IPS-NIHi11 (cell line): ENCODE data around the gene IL15.
"Not testable (repeated sequence)": the region's sequence is repeated elsewhere in the genome, so short reads cannot be mapped to it uniquely, and the experiment has no call there.

Source experiments
- DNase-seq: peaks from one replicate; pipeline ENCODE4 v3.0.0; 2012; ENCODE audit warnings: mixed read lengths, low spot score

IL15 gene, protein sequence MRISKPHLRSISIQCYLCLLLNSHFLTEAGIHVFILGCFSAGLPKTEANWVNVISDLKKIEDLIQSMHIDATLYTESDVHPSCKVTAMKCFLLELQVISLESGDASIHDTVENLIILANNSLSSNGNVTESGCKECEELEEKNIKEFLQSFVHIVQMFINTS

DNA sequence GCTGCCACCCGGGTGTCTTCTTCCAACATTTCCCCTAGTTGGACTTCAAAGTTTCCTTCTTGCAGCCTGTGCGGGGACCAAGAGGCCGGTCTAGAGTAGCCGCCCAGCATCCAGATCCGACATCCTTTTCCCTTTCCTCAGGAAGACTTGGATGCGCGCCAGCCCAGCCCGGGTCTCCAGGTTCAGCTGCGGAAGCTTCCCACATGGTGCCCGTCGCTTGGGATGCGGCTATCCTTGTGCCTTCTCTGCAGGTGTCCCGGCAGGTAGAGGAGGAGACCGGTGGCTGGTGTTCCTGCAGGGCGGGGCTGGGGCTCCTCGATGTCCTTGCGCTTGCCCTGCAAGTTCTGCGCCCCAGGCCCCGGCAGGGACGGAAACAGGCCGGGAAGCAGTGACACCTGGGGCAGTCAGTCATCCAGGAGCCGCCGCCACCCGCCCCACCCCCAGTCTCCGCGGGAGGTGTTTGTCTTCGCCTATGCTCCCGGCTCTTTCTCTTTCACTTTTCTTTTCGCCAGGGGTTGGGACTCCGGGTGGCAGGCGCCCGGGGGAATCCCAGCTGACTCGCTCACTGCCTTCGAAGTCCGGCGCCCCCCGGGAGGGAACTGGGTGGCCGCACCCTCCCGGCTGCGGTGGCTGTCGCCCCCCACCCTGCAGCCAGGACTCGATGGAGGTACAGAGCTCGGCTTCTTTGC lies at the start of gene IL15:
TSS of gene IL15 (plus strand) at position 502 of the 689 bp plus-strand sequence. CDS start 82,882 bp downstream, outside the sequence.
- DNase-seq, result peak; percentile 71

DNA sequence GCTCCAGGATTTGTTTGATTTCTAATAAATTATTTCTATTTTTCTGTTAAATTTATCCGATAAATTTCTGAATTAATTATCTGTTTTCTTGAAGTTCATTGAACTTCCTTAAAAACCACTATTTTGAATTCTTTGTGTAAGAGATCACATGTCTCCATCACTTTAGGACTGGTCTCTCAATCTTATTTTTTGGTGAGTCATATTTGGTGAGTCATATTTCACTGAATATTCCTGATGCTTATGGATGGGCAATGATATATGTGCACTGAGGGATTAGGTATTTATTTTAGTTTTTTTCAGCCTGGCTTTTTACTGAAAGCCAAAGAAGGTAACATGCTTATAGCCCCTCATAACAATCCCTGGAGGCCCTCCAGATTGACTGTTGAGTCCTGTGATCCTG lies 48.5 kb upstream of the IL15 start:
- DNase-seq, result no peak

DNA sequence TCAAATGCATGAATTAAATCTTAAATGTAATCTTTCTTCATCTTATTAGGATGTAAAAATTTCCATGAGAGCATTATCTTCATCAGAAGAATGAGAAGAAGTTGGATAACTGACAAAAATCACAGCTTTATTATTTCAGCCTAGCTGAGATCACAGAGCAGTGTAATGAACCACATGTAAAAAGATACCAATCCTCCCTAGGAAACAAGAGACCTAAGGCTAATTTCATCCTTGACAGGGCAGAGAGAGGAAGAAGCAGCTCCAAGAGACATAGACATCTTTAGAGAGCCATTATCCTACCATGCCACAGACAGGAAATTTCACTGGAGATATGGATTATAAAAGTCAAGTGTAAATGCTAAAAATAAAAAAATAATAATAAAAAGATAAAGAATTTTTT lies 40.9 kb upstream of the IL15 start:
- no peak for DNase-seq

DNA sequence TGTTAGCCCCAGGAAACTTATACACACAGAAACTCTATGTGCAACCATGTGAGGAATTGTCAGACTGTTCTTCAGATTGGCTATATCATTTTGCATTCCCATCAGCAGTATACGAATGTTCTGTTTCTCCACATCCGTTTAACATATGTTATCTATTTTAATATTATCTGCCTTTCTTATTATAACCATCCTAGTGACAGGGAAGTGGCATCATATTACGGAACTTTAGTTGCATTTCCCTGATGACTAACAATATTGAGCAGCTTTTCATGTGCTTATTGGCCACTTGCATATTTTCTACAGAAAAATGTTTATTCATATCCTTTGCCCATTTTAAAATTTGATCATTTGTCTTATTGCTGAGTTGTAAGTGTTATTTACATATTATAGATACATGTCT lies 36.5 kb upstream of the IL15 start:
- no peak for DNase-seq

DNA sequence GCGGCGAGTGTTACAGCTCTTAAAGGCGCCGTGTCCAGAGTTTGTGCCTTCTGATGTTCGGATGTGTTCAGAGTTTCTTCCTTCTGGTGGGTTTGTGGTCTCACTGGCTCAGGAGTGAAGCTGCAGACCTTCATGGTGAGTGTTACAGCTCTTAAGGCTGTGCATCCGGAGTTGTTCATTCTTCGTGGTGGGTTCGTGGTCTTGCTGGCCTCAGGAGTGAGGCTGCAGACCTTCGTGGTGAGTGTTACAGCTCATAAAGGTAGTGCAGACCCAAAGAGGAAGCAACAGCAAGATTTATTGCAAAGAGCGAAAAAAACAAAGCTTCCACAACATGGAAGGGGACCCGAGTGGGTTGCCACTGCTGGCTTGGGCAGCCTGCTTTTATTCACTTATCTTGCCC lies 31.7 kb upstream of the IL15 start:
- DNase-seq, result not testable (repeated sequence)

DNA sequence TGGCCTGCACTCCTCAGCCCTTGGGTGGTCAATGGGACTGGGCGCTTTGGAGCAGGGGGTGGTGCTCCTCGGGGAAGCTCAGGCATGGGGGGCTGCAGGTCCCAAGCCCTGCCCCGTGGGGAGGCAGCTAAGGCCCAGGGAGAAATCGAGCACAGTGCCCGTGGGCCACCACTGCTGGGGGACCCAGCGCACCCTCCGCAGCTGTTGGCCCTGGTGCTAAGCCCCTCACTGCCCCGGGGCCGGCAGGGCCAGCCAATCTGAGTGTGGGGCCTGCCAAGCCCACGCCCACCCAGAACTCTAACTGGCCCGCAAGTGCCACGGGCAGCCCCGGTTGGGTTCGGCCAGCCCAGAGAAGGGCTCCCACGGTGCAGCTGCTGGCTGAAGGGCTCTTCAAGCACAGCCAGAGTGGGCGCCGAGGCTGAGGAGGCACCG lies 30.9 kb upstream of the IL15 start:
- DNase-seq, result no peak

DNA sequence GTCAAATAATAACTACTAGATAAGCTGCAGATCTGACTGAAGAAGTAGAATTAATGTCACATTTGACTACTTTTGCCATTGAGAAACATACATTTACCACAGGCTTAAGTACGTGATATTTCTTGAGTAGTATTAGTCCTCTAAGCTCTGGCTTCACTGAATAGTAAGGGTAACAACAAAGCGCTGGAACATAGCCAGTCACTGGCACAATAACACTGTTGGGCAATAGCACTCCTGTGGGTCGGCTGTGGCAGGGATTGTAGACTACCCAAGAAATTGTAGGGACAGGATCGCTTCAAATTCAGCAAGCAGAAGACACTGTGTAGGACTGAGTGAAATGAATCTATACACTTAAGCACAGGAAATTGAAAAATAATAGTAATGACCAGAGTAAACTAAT lies 27.1 kb upstream of the IL15 start:
- DNase-seq, result no peak

DNA sequence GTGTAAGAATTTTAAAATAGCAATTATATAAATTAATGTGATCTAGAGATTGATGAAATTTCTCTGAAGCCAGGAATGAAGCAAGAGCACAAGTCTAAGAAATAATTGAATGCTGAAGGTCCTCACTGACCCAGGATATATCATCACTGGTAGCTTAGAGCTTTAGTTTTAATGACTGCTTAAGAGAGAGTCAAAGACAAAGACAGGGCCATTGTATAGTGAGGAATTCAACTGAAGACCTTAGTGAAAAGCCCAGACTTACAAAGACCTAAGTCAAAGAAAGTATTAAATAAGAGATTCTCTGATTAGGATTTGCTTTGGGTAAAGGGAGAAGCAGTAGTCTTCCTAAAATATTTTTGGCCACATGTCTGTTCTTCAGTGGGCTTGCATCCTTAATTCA lies 26.0 kb upstream of the IL15 start:
- no peak for DNase-seq

DNA sequence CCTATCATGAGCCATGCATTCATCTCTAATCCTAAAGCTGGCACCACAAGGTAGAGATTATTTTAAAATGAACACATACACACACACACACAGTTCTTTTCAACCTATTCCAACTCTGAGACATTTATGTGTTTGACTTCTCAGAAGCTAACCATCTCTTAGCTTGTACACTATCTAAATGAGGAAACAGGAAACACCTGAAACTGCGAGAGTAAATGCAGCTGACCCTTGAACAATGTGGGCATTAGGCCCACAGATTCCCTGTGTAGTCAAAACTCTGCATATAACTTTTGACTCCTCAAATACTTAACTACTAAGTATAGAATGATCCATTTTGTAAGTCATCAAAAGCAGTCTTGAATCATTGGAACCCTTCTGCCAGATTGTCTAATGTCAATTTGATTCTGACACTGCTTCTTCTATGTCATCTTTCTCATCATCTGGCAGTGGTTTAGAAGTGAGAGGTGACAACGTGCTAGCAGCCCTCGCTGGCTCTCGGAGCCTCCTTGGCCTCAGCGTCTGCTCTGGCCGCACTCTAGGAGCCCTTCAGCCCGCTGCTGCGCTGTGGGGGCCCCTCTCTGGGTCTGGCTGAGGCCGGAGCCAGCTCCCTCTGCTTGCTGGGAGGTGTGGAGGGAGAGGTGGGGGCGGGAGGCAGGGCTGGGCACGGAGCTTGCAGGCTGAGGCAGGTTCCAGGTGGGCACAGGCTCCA lies 21.4 kb upstream of the IL15 start:
- DNase-seq, result no peak

DNA sequence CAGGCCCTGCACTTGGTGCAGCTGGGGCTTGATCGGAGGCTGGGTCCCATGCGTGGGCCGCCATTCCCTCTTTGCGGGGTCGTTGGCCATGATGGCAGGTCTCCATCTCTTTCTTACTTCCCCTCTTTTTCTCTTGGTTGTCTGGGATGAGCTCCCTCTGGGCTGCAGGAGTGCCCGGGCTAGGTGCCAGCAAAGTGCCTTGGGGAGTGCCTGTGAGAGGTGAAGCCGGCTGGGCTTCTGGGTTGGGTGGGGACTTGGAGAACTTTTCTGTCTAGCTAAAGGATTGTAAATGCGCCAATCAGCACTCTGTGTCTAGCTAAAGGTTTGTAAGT lies 20.8 kb upstream of the IL15 start:
- not testable (repeated sequence) for DNase-seq

DNA sequence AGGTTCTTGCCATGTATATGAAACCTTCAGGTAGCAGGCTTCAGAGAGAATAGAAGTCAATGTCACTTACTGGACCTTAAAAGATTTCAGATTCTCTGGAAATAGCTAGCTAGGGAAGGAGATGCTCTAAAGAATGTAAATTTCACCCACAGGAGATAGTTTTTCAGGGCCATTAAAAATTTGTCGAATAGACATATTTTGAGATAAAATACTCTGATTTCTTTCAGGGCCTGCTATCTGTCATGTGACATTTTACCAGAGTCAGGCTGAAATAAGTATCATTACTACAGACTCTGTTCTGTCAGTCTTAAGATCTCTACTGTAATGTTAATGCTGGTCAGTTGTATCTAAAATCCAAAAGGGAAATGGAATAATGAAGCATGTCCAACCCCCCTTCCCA lies 15.7 kb upstream of the IL15 start:
- DNase-seq, result no peak

DNA sequence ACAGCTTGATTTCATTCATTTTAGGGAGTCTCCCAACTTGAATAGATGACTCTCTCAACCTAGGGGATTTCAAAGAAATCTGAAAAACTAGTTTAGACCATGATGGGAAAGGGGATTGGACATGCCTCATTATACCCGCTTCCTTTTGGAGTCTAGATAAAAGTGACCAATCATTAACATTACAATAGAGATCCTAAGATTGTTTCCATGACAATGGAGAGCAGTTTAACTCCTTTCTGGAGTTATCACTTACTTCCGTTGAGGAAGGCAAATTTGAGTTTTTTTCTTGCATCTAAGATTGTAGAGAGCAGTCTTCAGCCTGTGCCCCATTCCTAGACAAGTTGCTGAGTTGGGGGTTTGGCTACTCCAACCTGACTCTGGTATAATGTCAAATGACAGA lies 11.4 kb upstream of the IL15 start:
- no peak for DNase-seq

DNA sequence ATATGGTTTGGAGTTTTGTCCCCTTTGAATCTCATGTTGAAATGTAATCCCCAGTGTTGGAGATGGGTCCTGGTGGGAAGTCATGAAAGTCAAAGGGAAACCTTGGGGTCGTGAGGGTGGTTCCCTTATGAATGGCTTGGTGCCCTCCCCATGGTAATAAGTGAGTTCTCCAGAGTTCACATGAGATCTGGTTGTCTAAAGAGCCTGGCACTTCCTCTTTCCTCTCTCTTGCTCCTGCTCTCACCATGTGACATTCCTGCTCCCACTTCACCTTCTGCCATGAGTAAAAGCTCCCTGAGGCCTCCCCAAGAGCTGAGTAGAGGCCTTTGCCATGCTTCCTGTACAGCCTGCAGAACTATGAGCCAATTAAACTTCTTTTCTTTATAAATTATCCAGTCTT lies 5.5 kb upstream of the IL15 start:
- DNase-seq, result no peak

DNA sequence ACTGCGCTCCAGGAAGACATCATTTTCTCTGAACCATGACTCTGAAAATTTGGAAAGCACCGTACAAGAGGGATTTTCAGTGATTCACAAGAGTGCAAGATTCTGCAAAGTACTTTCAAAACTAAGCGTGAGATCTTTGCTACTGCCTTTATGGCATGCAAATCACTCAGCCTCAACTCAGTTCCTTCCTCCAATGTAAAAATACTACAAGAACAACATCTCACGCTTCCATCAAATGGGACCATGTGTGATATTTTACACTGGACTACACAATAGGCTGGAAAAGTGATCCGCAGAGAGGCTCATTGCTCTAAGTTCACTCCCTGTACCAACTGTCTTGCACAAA lies 674 bp upstream of the IL15 start:
- DNase-seq, result no peak

DNA sequence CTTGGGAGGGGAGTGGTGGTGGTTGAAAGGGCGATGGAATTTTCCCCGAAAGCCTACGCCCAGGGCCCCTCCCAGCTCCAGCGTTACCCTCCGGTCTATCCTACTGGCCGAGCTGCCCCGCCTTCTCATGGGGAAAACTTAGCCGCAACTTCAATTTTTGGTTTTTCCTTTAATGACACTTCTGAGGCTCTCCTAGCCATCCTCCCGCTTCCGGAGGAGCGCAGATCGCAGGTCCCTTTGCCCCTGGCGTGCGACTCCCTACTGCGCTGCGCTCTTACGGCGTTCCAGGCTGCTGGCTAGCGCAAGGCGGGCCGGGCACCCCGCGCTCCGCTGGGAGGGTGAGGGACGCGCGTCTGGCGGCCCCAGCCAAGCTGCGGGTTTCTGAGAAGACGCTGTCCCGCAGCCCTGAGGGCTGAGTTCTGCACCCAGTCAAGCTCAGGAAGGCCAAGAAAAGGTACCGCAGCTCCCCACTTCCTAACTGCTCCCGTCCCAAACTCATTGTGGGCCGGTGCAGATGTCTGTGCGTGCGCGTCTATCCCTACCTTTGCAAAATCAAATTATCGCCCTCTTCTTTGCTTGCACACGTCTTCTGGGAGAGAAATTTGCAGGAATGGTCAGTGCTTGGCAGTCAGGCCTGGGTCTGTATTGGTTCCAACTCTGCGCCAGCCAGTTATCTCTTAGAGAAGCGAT lies 533 bp downstream of the IL15 start:
- peak; percentile 69 for DNase-seq

DNA sequence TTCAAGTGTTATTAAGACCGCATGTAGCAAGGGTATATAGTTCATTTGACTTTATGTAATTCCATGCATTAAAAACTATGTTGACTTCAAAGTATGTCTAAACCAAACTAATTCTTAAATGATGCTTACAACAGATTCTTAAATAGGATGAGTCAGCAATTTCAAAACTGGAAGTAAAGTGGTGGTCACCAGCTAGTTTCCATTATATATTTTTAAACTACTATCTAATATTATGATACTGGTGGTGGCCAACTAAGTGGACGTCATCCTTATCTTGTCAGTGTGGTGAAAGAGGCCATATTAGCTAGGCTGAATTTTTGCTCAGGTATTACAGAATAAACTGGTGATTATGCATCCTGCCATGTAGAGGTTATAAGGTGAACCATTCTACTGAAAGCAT lies 1.2 kb downstream of the IL15 start:
- no peak for DNase-seq

DNA sequence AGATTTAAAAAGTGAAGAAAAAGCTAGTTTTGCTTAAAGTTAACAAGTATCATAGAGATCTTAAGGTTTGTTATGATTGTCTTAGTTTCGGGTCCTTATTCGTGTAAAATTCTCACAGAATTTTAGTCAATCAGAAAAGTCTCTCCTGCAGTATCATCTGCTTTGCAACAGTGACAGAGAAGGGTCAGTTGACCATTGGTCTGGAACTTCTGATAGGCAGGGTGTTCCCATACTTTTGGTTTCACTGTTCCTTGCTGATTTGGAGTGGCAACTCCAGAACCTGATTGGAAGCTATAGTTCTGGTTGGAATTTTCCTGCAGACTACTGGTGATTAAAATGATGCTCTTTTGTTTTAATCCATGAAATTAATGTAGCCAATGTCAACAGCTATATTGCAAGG lies 1.8 kb downstream of the IL15 start:
- DNase-seq, result no peak

DNA sequence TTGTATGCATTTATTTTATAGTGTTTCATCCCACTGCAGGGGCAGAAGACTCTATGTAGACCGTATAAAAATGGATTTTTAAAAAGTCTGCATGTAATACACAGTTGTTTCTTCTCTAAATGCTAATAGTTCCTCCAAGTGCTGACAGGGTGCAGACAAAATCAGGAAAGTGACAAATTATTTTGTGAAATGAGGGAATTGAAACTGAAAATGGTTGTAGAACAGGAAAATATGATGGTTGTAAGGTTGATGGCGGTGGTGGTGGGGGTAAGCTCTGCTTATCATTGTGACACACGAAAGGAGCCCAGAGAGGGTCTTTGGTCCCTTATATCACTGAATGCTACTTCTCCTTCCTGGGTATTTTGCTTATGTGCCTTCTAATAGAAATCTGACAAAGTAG lies 4.3 kb downstream of the IL15 start:
- DNase-seq, result no peak

DNA sequence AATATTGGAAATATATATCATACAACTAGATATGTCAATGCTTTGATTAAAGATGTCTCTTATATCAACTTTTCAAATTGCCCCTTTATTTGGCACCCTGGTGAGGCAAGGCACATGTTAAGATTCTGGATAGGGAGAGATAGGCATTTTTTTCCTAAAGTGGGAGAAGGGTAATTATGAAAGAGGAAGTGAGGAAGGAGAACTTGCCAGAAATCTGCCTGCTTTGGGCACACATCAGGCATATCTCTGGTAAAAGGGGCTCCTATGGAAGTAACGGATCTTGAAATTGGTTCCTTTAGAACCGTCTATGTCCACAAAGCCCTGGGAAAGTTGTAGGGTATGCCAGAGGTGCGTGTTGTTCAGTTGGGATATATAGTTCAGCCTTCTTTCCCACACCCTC lies 5.7 kb downstream of the IL15 start:
- DNase-seq, result no peak

DNA sequence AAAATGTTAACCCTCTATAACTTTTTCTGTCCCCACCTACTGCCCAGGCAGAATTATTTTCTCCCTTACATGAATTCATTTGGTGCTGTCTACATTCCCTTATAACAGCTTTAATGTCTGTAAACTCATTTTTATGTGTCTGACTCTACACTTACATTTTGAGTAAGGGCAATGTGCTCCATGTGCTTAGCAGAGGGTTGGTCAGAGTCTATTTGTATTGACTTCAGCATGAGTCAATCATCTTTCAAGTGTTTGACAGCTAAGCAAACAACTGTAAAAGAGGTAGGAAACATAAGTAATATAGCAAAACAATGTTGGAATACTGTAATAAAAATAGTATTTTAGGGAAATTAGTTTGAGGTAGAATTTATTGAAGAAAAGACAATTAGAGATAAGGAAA lies 6.3 kb downstream of the IL15 start:
- DNase-seq, result no peak

DNA sequence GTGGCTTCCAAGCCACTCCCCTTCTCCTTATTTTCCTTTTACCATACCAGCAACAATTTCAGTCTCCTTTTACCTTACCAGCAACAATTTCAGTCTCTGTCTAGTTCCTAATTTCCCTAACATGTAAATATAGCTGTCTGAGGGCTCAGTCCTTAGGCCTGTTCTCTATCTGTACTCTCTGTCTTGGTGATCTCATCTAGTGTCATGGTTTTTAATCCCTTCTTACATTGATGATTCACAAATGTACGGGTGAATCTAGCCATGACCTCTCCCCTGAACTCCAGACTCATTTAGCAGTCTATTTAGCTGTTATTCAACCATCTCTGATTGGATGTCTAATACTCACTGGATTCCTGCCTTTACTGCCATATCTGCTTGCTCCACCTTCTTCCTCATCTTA lies 7.2 kb downstream of the IL15 start:
- no peak for DNase-seq

DNA sequence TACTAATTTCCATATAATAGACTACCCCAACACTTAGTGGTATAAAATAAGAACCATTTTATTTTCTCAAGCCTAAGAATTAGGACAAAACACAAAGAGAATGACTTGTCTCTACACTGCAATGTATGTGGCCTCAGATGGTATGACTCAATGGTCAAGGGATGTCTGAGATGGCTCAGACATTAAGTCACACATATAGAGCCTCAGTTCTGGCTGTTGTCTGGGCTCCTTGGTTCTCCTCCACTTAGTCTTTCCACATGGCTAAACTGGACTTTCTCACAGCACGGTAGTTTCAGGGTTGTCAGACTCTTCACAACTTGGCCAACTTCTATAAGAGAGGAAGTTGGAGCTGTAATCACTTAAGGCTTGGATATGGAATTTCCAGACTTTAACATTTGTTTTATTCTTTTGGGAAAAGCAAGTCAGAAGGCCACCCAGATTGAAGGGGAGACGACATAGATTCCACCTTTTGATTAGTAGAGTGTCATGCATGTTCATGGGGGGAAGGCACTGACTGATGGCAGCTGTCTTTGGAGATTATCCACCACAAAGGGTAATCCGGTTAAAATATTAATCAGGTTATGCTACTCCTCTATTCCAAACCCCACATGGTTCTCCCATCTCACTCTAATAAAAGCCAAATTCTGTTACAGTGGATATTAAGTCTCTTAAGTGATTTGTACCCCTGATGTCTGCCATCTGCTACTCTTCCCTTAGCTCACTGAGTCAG lies 9.4 kb downstream of the IL15 start:
- no peak for DNase-seq

DNA sequence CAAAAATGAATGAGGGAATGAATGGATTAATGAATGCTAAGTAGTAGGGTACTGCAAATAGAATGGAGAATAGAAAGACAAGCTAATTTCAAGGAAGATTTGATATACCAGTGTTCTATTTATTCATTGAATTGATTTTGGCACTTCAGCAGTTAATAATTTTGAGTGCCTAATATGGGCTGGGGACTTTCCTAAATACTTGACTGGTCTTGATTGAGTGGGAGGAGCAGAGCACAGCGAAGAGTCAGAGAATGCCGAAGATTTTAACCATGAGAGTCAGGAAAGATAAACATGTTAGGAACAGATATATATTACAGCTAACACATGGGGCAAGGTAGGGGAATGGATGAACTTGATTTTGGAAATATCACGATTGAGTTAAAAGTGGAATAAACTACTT lies 10.6 kb downstream of the IL15 start:
- no peak for DNase-seq
